Measurements from ENCODE around the gene MAP6D1. TPM values are rescaled to one million over a fixed set of nuclear protein-coding genes. Genes with fewer than 3 reads are reported as not detected.

Gene MAP6D1
- total RNA-seq, 2 experiments from 2014 or later = 1.6 to 2.7 TPM

GRCh38 chr3:183837390-183837789 lies 12.0 kb upstream of the MAP6D1 start:
- POLR2A ChIA-PET = no interaction called here
- DNase-seq (no peak), ATAC-seq (ENCODE audit: low read depth) (no peak)
- H3K36me3 Mint-ChIP-seq = peaks cover 9% of the 10 kb centered on the region
- H3K27me3 Mint-ChIP-seq = no peaks in the 10 kb centered on the region
- H3K27ac Mint-ChIP-seq = no peak overlapping the region
- H3K4me1 Mint-ChIP-seq = no peaks in the 10 kb centered on the region
- H3K4me3 Mint-ChIP-seq = no peak overlapping the region
- H3K9me3 Mint-ChIP-seq = no peaks in the 10 kb centered on the region

GRCh38 chr3:183833516-183833915 lies 8.1 kb upstream of the MAP6D1 start:
- Mint-ChIP-seq H3K27ac (no peak overlapping the region), H3K36me3 (no peaks in the 10 kb centered on the region), H3K27me3 (no peaks in the 10 kb centered on the region), H3K4me1 (no peaks in the 10 kb centered on the region), H3K9me3 (no peaks in the 10 kb centered on the region), H3K4me3 (no peak overlapping the region)
- DNase-seq (no peak), ATAC-seq (ENCODE audit: low read depth) (no peak)
- POLR2A ChIA-PET = no interaction called here

DNA sequence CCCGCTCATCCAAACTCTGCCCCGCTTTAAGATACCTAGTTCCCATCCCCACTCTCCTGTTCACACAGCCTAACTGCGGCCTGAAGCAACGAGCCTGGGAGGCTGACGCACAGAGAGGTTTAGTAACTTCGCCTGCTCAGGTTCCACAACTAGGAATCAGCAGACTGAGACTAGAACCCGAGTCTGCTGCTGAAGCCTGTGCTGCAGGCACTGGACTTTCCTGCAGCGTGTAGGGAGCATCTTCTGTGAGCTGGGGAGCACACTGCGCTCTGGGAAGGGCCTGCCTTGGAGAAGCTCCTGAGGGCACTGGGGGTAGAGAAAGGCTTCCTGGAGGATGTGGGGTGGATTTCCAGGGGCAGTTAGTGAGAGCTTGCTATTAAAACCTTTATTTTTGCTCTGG lies 4.8 kb upstream of the MAP6D1 start:
- H3K9me3 Mint-ChIP-seq = no peaks in the 10 kb centered on the region
- no peak for ATAC-seq (ENCODE audit: low read depth)
- DNase-seq = no peak
- no peak overlapping the region for H3K4me3 Mint-ChIP-seq
- H3K27ac Mint-ChIP-seq = no peak overlapping the region
- POLR2A ChIA-PET = no interaction called here
- H3K27me3 Mint-ChIP-seq = no peaks in the 10 kb centered on the region
- no peaks in the 10 kb centered on the region for H3K4me1 Mint-ChIP-seq
- no peaks in the 10 kb centered on the region for H3K36me3 Mint-ChIP-seq

GRCh38 chr3:183829466-183829865 lies 4.1 kb upstream of the MAP6D1 start:
- Mint-ChIP-seq H3K27me3 (no peaks in the 10 kb centered on the region), H3K4me1 (peaks cover under 1% of the 10 kb centered on the region), H3K9me3 (no peaks in the 10 kb centered on the region), H3K4me3 (no peak overlapping the region), H3K27ac (no peak overlapping the region), H3K36me3 (no peaks in the 10 kb centered on the region)
- POLR2A ChIA-PET = no interaction called here
- ATAC-seq (ENCODE audit: low read depth) (no peak), DNase-seq (no peak)

DNA sequence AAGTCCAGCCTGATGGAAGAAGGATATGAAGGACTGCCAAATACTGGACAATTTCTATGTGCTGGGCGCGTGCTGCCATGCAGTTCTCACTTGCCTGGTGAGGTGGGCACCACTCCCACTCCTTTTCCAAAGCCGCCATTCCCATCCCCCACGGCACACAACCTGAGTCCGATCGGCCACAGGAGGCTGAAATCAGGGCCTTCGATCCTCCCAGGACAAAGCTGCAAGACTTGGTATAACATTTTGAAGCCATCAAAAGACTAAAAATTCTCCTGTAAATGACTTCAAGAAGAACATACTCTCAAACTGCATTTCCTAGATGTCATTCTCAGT lies 3.1 kb upstream of the MAP6D1 start:
- no peaks in the 10 kb centered on the region for H3K36me3 Mint-ChIP-seq
- ATAC-seq (ENCODE audit: low read depth) = no peak
- peaks cover 8% of the 10 kb centered on the region for H3K4me1 Mint-ChIP-seq
- DNase-seq = no peak
- H3K27ac Mint-ChIP-seq = no peak overlapping the region
- H3K4me3 Mint-ChIP-seq = no peak overlapping the region
- H3K9me3 Mint-ChIP-seq = no peaks in the 10 kb centered on the region
- POLR2A ChIA-PET = no interaction called here
- peaks cover 5% of the 10 kb centered on the region for H3K27me3 Mint-ChIP-seq

- Mint-ChIP-seq H3K27me3 (peaks cover 5% of the 10 kb centered on the region), H3K36me3 (no peaks in the 10 kb centered on the region), H3K4me3 (no peak overlapping the region), H3K9me3 (no peaks in the 10 kb centered on the region), H3K4me1 (peaks cover 8% of the 10 kb centered on the region), H3K27ac (no peak overlapping the region)
- DNase-seq (no peak), ATAC-seq (ENCODE audit: low read depth) (no peak)
- POLR2A ChIA-PET = no interaction called here
Observed at GRCh38 chr3:183827809-183828537, 2.6 kb upstream of the MAP6D1 start.

DNA sequence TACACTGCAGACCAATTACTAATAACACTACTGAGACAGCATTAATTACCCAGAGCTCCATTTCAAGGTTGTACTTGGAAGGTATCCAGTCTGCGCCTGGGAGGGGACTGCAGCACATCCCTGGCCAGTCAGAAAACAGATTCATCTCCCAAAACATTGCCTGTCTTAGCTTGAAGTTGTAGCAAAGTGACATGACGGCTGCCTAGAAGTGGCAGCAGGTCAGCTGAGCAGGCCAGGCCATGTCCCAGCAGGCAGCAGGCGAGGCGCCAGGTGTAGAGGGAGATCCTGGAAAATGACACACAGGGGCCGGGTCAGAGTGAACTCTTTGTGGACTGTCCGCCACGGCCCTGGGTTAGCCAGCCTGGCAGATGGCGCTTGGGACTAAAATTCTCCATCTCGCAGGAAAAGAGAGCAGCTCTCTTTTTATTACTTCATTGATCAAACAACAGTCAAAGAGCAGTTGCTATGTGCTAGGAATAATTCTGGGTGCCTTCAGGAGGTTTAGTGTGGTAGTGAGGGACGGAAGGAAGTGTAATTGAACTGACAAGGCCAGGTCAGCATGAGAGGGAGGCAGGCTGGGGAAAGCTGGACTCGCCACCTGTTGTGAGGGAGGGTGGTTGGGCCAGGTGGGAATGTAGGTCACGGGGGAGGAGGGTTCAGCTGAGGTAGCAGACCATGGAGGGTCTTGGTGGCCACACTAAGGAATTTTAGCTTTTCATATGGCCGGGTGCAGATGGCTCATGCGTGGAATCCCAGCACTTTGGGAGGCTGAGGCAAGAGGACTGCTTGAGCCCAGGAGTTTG lies 1.3 kb upstream of the MAP6D1 start:
- ATAC-seq (ENCODE audit: low read depth) = no peak
- peaks cover 5% of the 10 kb centered on the region for H3K27me3 Mint-ChIP-seq
- H3K4me3 Mint-ChIP-seq = no peak overlapping the region

DNA sequence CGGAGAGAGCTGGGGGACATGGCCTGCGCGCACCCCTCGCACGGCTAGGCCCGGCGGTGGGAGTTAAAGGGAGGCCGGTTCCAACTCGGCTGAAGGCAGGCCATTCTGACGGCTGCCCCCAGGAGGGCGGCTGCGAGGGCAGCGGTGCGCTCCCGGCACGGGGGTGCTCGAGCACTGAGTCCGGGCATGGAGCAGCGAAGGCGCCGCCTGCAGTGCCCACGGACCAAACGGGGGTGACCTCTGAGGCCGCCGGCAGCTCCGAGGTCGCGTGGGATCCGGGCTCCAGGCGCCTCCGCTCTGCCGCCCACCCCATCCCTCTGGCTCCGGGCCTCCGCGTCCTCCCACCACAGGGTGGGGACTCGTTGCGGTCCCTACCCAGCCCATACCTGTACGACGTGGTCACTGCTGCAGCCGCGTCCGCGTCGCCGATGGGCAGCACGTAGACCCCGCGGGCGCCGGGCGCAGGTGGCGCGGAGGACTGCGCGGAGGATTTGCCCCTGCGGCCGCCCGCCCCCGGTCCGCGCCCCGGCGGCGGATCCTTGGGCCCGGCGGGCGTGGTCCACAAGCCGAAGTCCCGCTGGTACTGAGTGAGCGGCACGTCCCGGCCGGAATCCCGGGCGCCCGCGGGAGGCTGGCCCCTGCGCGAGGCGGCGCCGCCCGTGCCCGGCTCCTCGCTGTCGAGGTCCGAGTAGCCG lies 469 bp downstream of the MAP6D1 start:
- POLR2A ChIA-PET = interaction anchor here (1.3 kb wide), 1 partner anchor 60 kb away, joined by 4 read pairs; the partner anchor contains the start of gene PARL
- DNase-seq = peak; percentile 55
- H3K9me3 Mint-ChIP-seq = no peaks in the 10 kb centered on the region
- peaks cover 8% of the 10 kb centered on the region for H3K4me1 Mint-ChIP-seq
- H3K36me3 Mint-ChIP-seq = peaks cover 2% of the 10 kb centered on the region
- H3K4me3 Mint-ChIP-seq = peak overlapping the region; percentile 69
- ATAC-seq (ENCODE audit: low read depth) = peak; percentile 43
- no peak overlapping the region for H3K27ac Mint-ChIP-seq
- H3K27me3 Mint-ChIP-seq = peaks cover 5% of the 10 kb centered on the region

More for the DNA sequence above, 1.3 kb upstream of the MAP6D1 start:
- DNase-seq = no peak
- POLR2A ChIA-PET = interaction anchor here (0.9 to 1.3 kb wide), 3 partner anchors 11 to 58 kb away, joined by 4 to 5 read pairs (median 4); partner anchors contain the start of gene PARL
- H3K27ac Mint-ChIP-seq = no peak overlapping the region
- no peaks in the 10 kb centered on the region for H3K9me3 Mint-ChIP-seq
- peaks cover 8% of the 10 kb centered on the region for H3K4me1 Mint-ChIP-seq
- peaks cover 2% of the 10 kb centered on the region for H3K36me3 Mint-ChIP-seq

DNA sequence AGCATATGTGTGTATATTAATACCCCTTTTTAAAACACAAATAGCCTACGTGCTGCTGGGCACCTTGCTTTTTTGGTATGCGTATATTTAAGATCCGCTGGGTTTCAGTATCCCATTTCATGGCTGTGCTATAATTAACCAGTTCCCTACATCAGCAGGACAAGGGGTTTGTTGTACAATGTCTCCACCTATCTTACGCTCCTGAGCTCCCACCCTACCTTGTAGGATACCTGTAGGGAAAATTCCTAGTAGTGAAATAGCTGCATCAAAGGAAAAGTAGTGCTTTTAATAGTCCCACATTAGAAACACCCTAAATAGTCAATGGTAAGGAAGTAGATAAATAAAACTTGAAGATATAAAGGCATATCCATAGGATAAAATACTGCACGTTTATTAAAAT lies 1.4 kb downstream of the MAP6D1 start:
- peak overlapping the region; percentile 69 for H3K4me3 Mint-ChIP-seq
- H3K36me3 Mint-ChIP-seq = peaks cover 2% of the 10 kb centered on the region
- no peaks in the 10 kb centered on the region for H3K9me3 Mint-ChIP-seq
- POLR2A ChIA-PET = interaction anchor here (2.8 kb wide), 1 partner anchor 10 kb away, joined by 7 read pairs; no protein-coding TSS in a partner anchor
- no peak overlapping the region for H3K27ac Mint-ChIP-seq
- H3K4me1 Mint-ChIP-seq = peaks cover 8% of the 10 kb centered on the region
- DNase-seq (no peak), ATAC-seq (ENCODE audit: low read depth) (no peak)
- H3K27me3 Mint-ChIP-seq = peaks cover 5% of the 10 kb centered on the region

DNA sequence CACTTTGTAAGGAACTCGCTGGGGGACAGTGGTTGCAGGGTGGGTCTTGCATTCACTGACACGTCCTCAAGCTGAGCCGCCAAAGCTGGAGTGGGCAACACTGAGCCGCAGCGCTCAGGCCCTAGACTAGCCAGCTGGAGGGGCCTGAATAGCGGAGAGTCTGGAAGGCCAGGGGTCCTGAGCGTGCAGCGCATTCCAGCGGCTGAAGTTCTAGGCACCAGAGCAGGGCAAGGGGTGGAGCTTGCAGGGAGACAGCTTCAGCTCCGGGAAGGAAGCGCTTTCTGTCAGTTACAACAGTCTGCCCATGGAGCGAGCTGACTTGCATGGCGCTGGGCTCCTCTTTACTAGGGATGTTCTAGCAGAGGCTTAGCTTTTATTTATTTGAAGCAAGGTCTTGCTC lies 2.7 kb downstream of the MAP6D1 start:
- peaks cover 8% of the 10 kb centered on the region for H3K4me1 Mint-ChIP-seq
- DNase-seq (no peak), ATAC-seq (ENCODE audit: low read depth) (no peak)
- H3K4me3 Mint-ChIP-seq = no peak overlapping the region
- H3K9me3 Mint-ChIP-seq = no peaks in the 10 kb centered on the region
- peaks cover 5% of the 10 kb centered on the region for H3K27me3 Mint-ChIP-seq
- POLR2A ChIA-PET = interaction anchor here (0.6 to 2.8 kb wide), 2 partner anchors 9 to 45 kb away, joined by 3 to 7 read pairs; no protein-coding TSS in a partner anchor
- H3K36me3 Mint-ChIP-seq = peaks cover 2% of the 10 kb centered on the region
- no peak overlapping the region for H3K27ac Mint-ChIP-seq

DNA sequence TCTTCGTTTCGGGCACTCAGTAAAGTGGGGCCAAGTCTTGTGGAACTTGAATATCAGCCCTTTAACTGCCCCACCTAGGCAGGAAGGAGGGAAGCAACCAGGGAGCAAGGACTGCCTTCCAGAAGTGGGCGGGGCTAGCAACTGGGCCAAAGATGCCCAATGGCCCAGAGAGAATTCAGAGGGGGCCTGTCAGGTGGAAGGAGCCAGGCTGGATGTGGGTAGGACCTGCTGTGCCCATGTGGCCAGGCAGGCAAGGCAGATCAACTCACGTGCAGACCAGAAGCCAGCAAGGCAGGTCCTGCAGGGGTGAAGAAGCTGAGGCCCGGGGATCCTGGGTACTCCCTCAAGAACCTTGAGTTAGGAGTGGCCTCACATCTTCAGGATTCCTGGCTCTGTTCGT lies 5.5 kb downstream of the MAP6D1 start:
- no peak for DNase-seq
- Mint-ChIP-seq H3K9me3 (no peaks in the 10 kb centered on the region), H3K4me1 (peaks cover 21% of the 10 kb centered on the region), H3K36me3 (peaks cover 2% of the 10 kb centered on the region), H3K27ac (no peak overlapping the region), H3K27me3 (peaks cover 5% of the 10 kb centered on the region), H3K4me3 (no peak overlapping the region)
- no peak for ATAC-seq (ENCODE audit: low read depth)
- POLR2A ChIA-PET = no interaction called here

DNA sequence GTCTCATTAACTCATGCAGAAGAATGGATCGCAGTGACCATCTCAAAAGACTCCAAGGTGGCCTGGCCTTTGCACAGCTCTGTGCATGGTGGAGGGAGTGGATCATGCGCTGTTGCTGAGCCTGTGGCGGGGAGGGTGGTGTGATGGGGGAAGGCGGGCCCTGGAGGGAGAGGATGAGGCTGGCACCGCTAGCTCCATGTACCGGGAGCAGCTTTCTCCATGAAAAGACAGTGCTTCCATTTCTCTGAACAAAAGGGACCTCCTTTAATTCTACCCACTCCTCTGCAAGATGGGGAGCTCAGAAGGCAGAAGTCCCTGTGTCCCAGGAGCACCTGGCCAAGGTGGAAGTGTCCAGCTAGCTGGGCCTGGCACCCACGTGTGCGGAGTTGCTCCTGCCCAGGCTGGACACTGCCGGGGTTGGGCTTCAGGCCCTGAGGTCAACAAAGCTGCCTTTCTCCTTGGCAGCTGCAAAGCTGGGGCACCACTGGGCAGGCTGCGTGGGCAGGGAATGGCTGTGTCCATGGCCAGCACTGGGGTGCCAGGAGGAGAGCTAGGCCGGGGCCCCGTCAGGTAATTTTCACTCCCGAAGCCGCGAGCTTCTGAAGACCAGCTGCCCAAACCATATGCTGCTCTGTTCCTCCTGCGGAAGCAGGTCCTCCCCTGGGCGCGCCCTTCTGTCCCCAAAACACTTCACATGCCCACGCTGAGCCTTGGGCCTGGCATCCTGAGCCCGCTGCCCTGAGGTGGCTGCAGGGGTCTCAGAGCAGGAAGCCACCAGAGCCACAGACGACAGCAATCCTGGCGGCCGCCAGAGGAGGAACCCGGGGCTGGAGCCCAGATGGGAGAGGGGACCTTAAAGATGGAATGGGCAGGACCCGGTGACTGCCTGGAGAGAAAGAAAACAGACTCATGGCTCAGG lies 6.4 kb downstream of the MAP6D1 start:
- no peak for DNase-seq
- Mint-ChIP-seq H3K4me3 (no peak overlapping the region), H3K27ac (peak overlapping the region; percentile 38), H3K4me1 (peaks cover 19% of the 10 kb centered on the region), H3K36me3 (peaks cover 4% of the 10 kb centered on the region), H3K9me3 (no peaks in the 10 kb centered on the region), H3K27me3 (peaks cover 3% of the 10 kb centered on the region)
- no peak for ATAC-seq (ENCODE audit: low read depth)
- POLR2A ChIA-PET = no interaction called here
